HFFc6 (cell line): ENCODE measurements around the gene SLC25A25. TPM values are rescaled to one million over a fixed set of nuclear protein-coding genes. Genes with fewer than 3 reads are reported as not detected.
A peak's percentile ranks its signal among the peaks of the same experiment; 100 is the strongest.

Experiments used
- DNase-seq: peaks from one replicate; pipeline ENCODE4 v3.0.0-alpha.2; 2018
- H3K27ac Mint-ChIP-seq: 2 replicates; pipeline ENCODE4 v1.8.0; 2020; ENCODE audit warnings: mild to moderate bottlenecking, mixed read lengths
- H3K27me3 Mint-ChIP-seq: 2 replicates; pipeline ENCODE4 v1.8.0; 2021; ENCODE audit warnings: mild to moderate bottlenecking, moderate library complexity, mixed read lengths; ENCODE audit not compliant: insufficient read depth
- H3K36me3 Mint-ChIP-seq: 2 replicates; pipeline ENCODE4 v1.8.0; 2021; ENCODE audit warnings: low read depth, mixed read lengths
- H3K4me1 Mint-ChIP-seq: 2 replicates; pipeline ENCODE4 v1.8.0; 2020; ENCODE audit warnings: low read depth, mixed read lengths
- H3K4me3 Mint-ChIP-seq: 2 replicates; pipeline ENCODE4 v1.8.0; 2020; ENCODE audit warnings: mild to moderate bottlenecking, moderate library complexity, mixed read lengths
- H3K9me3 Mint-ChIP-seq: 2 replicates; pipeline ENCODE4 v1.8.0; 2020; ENCODE audit warnings: mild to moderate bottlenecking, mixed read lengths
- CTCF ChIP-seq: fragments of 200-600 bp; sonication (generic); IDR thresholded peaks from 2 replicates; pipeline ENCODE4 v1.5.0; 2021; ENCODE audit warnings: antibody characterized with exemption, mild to moderate bottlenecking
- total RNA-seq, 6 experiments: library from RNA; stranded (reverse); fragmentation: NEBNext Ultra II Directional; extraction: Animal tissue kit (Norgen Biotek cat#: 25700); gene quantifications; 2 replicates in 1 of 6; 3 replicates in 5 of 6; pipeline ENCODE4 v1.2.3, GENCODE V29; 2021

Gene SLC25A25
- total RNA-seq, 6 experiments from 2014 or later = 16.5 to 20.7 (median 18.4) TPM

GRCh38 chr9:128105538-128106175, 37.6 kb downstream of the SLC25A25 start:
- H3K4me1 Mint-ChIP-seq = peaks cover 12% of the 10 kb centered on the region
- no peak overlapping the region for H3K4me3 Mint-ChIP-seq
- H3K27me3 Mint-ChIP-seq = peaks cover 13% of the 10 kb centered on the region
- DNase-seq = no peak
- no peak for TF ChIP-seq CTCF
- H3K36me3 Mint-ChIP-seq = peaks cover 37% of the 10 kb centered on the region
- no peak overlapping the region for H3K27ac Mint-ChIP-seq
- H3K9me3 Mint-ChIP-seq = no peaks in the 10 kb centered on the region

GRCh38 chr9:128106181-128106939, 38.3 kb downstream of the SLC25A25 start:
- H3K36me3 Mint-ChIP-seq = peaks cover 32% of the 10 kb centered on the region
- no peak for DNase-seq

GRCh38 chr9:128106940-128107467, 39.0 kb downstream of the SLC25A25 start:
- DNase-seq = no peak
- peaks cover 11% of the 10 kb centered on the region for H3K27me3 Mint-ChIP-seq
- H3K36me3 Mint-ChIP-seq = peaks cover 30% of the 10 kb centered on the region
- TF ChIP-seq CTCF = no peak
- H3K9me3 Mint-ChIP-seq = no peaks in the 10 kb centered on the region
- peaks cover 5% of the 10 kb centered on the region; the same call in 1 of the 2 replicates for H3K4me1 Mint-ChIP-seq
- no peak overlapping the region for H3K27ac Mint-ChIP-seq
- H3K4me3 Mint-ChIP-seq = no peak overlapping the region

More at GRCh38 chr9:128106181-128106939, 38.3 kb downstream of the SLC25A25 start:
- peaks cover 5% of the 10 kb centered on the region for H3K4me1 Mint-ChIP-seq
- peaks cover 14% of the 10 kb centered on the region for H3K27me3 Mint-ChIP-seq
- peak; percentile 45 for TF ChIP-seq CTCF
- H3K4me3 Mint-ChIP-seq = no peak overlapping the region
- no peak overlapping the region for H3K27ac Mint-ChIP-seq
- no peaks in the 10 kb centered on the region for H3K9me3 Mint-ChIP-seq

GRCh38 chr9:128107468-128108268, 39.6 kb downstream of the SLC25A25 start:
- H3K9me3 Mint-ChIP-seq = no peaks in the 10 kb centered on the region
- peaks cover 9% of the 10 kb centered on the region for H3K27me3 Mint-ChIP-seq
- no peak overlapping the region for H3K4me3 Mint-ChIP-seq
- peaks cover 5% of the 10 kb centered on the region; the same call in 1 of the 2 replicates for H3K4me1 Mint-ChIP-seq
- no peak for TF ChIP-seq CTCF
- no peak for DNase-seq
- 0 out of 2 replicates have a peak overlapping the region, but pooled peaks have one; percentile 16 for H3K27ac Mint-ChIP-seq
- peaks cover 24% of the 10 kb centered on the region for H3K36me3 Mint-ChIP-seq
